GM19372 (cell line): ENCODE measurements around the gene NUDT4.

Experiments
- ATAC-seq: cut with Tn5 transposase; IDR thresholded peaks from one replicate; pipeline ENCODE4 v1.9.1; 2021; ENCODE audit warnings: mild to moderate bottlenecking, low read depth, moderate library complexity; ENCODE audit not compliant: unreplicated experiment

Gene NUDT4

DNA sequence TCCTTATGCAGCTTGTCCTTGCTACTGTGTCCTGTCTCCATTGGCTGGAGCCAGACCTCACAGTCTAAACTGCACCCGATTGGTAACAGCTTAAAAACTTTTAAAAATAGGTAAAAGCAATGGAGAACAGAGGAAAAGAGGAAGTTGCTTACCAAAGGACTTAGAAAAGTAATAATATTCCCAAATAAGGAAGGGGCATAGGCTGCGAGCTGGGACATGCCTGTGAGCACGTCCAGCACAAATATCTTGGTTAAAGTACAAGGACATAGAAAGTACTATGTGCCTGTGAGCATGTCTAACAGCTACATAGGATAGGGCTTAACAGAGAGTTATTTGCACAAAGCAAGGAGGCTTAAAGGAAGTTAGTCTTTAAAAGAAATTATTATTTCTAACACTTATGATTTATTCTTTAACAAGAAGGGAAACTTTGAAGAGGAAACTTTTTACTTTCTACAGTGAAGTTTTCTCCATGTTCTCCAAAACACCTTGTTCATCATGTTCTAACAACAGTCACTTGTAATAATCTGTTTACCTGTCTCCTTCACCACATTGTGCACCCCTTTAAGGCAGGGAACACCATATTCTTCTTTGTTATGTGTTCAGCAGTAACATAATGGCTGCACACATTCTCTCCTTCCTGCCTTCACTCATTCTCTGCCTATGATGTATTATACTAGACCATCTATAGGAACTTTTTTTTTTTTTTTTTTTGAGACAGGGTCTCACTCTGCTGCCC, 73.9 kb downstream of the NUDT4 start:
- ATAC-seq = no peak

- no peak for ATAC-seq
Observed at GRCh38 chr12:93453633-93454032, 75.9 kb downstream of the NUDT4 start.

DNA sequence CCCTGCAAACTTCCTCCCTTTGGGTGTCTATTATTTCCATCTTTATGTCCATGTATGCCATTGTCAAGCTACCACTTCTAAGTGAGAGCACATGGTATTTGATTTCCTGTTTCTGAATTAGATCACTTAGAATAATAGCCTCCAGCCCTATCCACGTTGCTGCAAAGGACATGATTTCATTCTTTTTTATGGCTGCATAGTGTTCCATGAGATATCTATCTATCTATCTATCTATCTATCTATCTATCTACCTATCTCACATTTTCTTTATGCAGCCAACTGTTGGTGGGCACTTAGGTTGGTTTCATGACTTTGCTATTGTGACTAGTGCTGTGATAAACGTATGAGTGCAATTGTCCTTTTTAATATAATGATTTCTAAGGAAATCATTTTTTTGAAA, 78.4 kb downstream of the NUDT4 start:
- ATAC-seq = no peak
